ENCODE measurements around the gene MAML3. TPM values are rescaled to one million over a fixed set of nuclear protein-coding genes. Genes with fewer than 3 reads are reported as not detected.
A peak's percentile ranks its signal among the peaks of the same experiment; 100 is the strongest.

MAML3 gene
- total and polyA plus RNA-seq, 2 experiments from 2014 or later = 1.7 to 6.5 TPM

DNA sequence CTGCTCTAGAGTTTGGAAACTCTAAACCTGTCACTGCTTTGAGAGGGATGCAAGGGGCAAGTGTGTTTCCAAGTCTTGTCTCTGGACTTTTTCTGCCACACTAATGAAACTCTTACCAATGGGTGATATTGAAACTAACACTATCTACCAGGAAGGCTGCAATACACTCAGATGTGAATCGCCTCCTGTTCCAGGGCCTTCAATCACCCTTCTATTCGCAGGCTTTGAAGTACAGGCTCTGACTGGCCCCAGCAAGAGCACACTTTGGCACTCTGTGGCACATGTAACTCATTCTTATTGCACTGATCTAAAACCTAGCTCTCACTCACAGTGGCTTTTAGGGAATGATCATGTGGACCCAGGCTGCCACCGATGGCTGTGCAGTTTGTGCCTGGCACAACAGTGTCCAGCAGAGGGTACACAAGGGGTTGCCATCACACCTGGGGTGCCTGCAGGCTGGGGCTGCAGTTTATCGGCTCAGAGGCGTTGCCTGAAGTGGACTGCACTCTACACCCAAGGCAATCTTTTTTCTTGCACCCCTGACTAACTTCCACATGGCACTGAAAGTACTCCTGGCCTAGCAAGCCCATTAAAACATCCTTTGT is 277.5 kb downstream of the MAML3 start:
- no peaks in the 10 kb centered on the region for H3K36me3 ChIP-seq (ENCODE audit: insufficient read depth)
- H3F3A ChIP-seq (replicated peaks; ENCODE audit: low read depth) = no peaks in the 10 kb centered on the region
- no peak overlapping the region for H3K4me3 ChIP-seq
- TF ChIP-seq ZNF331 (CRISPR knock-in tag; IDR thresholded peaks at IDR 0.05; ENCODE audit: low read depth) (no peak), NANOG (IDR thresholded peaks at IDR 0.05; ENCODE audit: borderline replicate concordance) (no peak)
- TF ChIP-seq, protein P1, sequence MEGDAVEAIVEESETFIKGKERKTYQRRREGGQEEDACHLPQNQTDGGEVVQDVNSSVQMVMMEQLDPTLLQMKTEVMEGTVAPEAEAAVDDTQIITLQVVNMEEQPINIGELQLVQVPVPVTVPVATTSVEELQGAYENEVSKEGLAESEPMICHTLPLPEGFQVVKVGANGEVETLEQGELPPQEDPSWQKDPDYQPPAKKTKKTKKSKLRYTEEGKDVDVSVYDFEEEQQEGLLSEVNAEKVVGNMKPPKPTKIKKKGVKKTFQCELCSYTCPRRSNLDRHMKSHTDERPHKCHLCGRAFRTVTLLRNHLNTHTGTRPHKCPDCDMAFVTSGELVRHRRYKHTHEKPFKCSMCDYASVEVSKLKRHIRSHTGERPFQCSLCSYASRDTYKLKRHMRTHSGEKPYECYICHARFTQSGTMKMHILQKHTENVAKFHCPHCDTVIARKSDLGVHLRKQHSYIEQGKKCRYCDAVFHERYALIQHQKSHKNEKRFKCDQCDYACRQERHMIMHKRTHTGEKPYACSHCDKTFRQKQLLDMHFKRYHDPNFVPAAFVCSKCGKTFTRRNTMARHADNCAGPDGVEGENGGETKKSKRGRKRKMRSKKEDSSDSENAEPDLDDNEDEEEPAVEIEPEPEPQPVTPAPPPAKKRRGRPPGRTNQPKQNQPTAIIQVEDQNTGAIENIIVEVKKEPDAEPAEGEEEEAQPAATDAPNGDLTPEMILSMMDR (conservative IDR thresholded peaks at IDR 0.05; ENCODE audit: low read depth in 2 of 2) = 0 out of 4 replicates have a peak, but pooled peaks of 1 of the 2 experiments have one; percentile 2
- Mint-ChIP-seq H3K27me3 (ENCODE audit: insufficient read depth, low read depth, poor library complexity) (peaks cover 6% of the 10 kb centered on the region), H3K9me3 (peaks cover 9% of the 10 kb centered on the region; the same call in 2 of the 3 replicates), H3K4me3 (no peak overlapping the region), H3K27ac (no peak overlapping the region), H3K4me1 (peaks cover 33% of the 10 kb centered on the region), H3K36me3 (ENCODE audit: low read depth) (peaks cover 3% of the 10 kb centered on the region; the same call in 1 of the 3 replicates)
- no peak overlapping the region for H3K27ac ChIP-seq (ENCODE audit: low read depth)
- H2AFZ ChIP-seq = no peak overlapping the region
- DNase-seq (ENCODE audit: low spot score) = no peak
- no peaks in the 10 kb centered on the region for H3K27me3 ChIP-seq (ENCODE audit: insufficient read depth)
- no peaks in the 10 kb centered on the region for H3K9me2 ChIP-seq (ENCODE audit: insufficient read depth)
- H3K79me2 ChIP-seq (replicated peaks; ENCODE audit: insufficient read depth) = no peaks in the 10 kb centered on the region
- ATAC-seq = no peak; the same call in 1 of the 3 replicates
- H3K4me2 ChIP-seq = no peak overlapping the region
- H4K20me1 ChIP-seq (replicated peaks; ENCODE audit: insufficient read depth) = no peaks in the 10 kb centered on the region
- H3K4me1 ChIP-seq (ENCODE audit: insufficient read depth) = peaks cover 27% of the 10 kb centered on the region

DNA sequence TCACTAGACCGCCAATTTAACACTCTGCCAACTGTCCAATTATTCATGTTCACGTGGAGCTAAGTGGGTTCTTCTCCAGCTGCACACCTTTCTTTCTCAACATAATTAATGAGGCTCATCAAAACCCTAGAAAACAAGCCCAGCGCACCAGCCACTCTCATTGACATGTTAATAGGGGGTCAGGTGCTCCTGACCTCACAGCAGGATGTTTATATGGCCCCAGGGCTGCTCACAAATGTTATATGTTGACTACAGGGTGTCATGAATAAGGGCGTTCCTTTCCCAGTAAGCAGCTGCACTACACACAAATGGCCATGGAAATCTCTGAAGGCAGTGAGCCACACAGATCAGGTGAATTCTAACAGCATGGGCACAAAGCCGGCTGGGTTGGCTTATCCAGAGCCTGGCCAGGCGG is 278.6 kb downstream of the MAML3 start:
- TF ChIP-seq, protein P1 (conservative IDR thresholded peaks at IDR 0.05; ENCODE audit: low read depth in 2 of 2) = no peak
- TF ChIP-seq CREB1 (CRISPR knock-in tag; IDR thresholded peaks at IDR 0.05; ENCODE audit: low read depth) (peak; percentile 42; the same call in 1 of the 2 replicates), NANOG (IDR thresholded peaks at IDR 0.05; ENCODE audit: borderline replicate concordance) (peak; percentile 69; the same call in 1 of the 2 replicates)
- TF ChIP-seq, protein P2, sequence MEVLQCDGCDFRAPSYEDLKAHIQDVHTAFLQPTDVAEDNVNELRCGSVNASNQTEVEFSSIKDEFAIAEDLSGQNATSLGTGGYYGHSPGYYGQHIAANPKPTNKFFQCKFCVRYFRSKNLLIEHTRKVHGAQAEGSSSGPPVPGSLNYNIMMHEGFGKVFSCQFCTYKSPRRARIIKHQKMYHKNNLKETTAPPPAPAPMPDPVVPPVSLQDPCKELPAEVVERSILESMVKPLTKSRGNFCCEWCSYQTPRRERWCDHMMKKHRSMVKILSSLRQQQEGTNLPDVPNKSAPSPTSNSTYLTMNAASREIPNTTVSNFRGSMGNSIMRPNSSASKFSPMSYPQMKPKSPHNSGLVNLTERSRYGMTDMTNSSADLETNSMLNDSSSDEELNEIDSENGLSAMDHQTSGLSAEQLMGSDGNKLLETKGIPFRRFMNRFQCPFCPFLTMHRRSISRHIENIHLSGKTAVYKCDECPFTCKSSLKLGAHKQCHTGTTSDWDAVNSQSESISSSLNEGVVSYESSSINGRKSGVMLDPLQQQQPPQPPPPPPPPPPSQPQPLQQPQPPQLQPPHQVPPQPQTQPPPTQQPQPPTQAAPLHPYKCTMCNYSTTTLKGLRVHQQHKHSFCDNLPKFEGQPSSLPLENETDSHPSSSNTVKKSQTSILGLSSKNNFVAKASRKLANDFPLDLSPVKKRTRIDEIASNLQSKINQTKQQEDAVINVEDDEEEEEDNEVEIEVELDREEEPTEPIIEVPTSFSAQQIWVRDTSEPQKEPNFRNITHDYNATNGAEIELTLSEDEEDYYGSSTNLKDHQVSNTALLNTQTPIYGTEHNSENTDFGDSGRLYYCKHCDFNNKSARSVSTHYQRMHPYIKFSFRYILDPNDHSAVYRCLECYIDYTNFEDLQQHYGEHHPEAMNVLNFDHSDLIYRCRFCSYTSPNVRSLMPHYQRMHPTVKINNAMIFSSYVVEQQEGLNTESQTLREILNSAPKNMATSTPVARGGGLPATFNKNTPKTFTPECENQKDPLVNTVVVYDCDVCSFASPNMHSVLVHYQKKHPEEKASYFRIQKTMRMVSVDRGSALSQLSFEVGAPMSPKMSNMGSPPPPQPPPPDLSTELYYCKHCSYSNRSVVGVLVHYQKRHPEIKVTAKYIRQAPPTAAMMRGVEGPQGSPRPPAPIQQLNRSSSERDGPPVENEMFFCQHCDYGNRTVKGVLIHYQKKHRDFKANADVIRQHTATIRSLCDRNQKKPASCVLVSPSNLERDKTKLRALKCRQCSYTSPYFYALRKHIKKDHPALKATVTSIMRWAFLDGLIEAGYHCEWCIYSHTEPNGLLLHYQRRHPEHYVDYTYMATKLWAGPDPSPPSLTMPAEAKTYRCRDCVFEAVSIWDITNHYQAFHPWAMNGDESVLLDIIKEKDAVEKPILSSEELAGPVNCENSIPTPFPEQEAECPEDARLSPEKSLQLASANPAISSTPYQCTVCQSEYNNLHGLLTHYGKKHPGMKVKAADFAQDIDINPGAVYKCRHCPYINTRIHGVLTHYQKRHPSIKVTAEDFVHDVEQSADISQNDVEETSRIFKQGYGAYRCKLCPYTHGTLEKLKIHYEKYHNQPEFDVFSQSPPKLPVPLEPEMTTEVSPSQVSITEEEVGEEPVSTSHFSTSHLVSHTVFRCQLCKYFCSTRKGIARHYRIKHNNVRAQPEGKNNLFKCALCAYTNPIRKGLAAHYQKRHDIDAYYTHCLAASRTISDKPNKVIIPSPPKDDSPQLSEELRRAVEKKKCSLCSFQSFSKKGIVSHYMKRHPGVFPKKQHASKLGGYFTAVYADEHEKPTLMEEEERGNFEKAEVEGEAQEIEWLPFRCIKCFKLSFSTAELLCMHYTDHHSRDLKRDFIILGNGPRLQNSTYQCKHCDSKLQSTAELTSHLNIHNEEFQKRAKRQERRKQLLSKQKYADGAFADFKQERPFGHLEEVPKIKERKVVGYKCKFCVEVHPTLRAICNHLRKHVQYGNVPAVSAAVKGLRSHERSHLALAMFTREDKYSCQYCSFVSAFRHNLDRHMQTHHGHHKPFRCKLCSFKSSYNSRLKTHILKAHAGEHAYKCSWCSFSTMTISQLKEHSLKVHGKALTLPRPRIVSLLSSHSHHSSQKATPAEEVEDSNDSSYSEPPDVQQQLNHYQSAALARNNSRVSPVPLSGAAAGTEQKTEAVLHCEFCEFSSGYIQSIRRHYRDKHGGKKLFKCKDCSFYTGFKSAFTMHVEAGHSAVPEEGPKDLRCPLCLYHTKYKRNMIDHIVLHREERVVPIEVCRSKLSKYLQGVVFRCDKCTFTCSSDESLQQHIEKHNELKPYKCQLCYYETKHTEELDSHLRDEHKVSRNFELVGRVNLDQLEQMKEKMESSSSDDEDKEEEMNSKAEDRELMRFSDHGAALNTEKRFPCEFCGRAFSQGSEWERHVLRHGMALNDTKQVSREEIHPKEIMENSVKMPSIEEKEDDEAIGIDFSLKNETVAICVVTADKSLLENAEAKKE (CRISPR knock-in tag; IDR thresholded peaks at IDR 0.05) = 0 out of 2 replicates have a peak, but pooled peaks have one; percentile 4
- Mint-ChIP-seq H3K27me3 (ENCODE audit: insufficient read depth, low read depth, poor library complexity) (peaks cover 2% of the 10 kb centered on the region), H3K4me3 (0 out of 3 replicates have a peak overlapping the region, but pooled peaks have one; percentile 13), H3K9me3 (peaks cover 9% of the 10 kb centered on the region; the same call in 2 of the 3 replicates), H3K4me1 (peaks cover 38% of the 10 kb centered on the region), H3K36me3 (ENCODE audit: low read depth) (peaks cover 3% of the 10 kb centered on the region; the same call in 1 of the 3 replicates), H3K27ac (no peak overlapping the region)
- no peaks in the 10 kb centered on the region for H3K27me3 ChIP-seq (ENCODE audit: insufficient read depth)
- peak overlapping the region; percentile 39 for H3K4me2 ChIP-seq
- no peaks in the 10 kb centered on the region for H3K36me3 ChIP-seq (ENCODE audit: insufficient read depth)
- H2AFZ ChIP-seq = no peak overlapping the region
- DNase-seq (ENCODE audit: low spot score) (peak; percentile 81), ATAC-seq (peak; percentile 95)
- H3F3A ChIP-seq (replicated peaks; ENCODE audit: low read depth) = no peaks in the 10 kb centered on the region
- peaks cover 27% of the 10 kb centered on the region for H3K4me1 ChIP-seq (ENCODE audit: insufficient read depth)
- H3K79me2 ChIP-seq (replicated peaks; ENCODE audit: insufficient read depth) = no peaks in the 10 kb centered on the region
- no peaks in the 10 kb centered on the region for H4K20me1 ChIP-seq (replicated peaks; ENCODE audit: insufficient read depth)
- no peaks in the 10 kb centered on the region for H3K9me2 ChIP-seq (ENCODE audit: insufficient read depth)
- no peak overlapping the region for H3K4me3 ChIP-seq
- no peak overlapping the region for H3K27ac ChIP-seq (ENCODE audit: low read depth)
